SK-N-SH (cell line): ENCODE data around the gene EPHA5. TPM values are rescaled to one million over a fixed set of nuclear protein-coding genes. Genes with fewer than 3 reads are reported as not detected.
A peak's percentile ranks its signal among the peaks of the same experiment; 100 is the strongest.

Source experiments
- CTCF ChIA-PET: fragments of 300-600, 350-600 bp; formaldehyde crosslinking; extraction: SDS; loops from one replicate; lab custom pipeline; 2021; lab: Yijun Ruan, JAX
- POLR2A ChIA-PET: fragments of 350-600 bp; sonication (Branson Sonifier 250); formaldehyde crosslinking; extraction: SDS; loops from one replicate; lab custom pipeline; 2020; ENCODE audit warnings: antibody characterized with exemption, inconsistent platforms; lab: Yijun Ruan, JAX
- DNase-seq: peaks from one replicate; pipeline ENCODE4 v3.0.0; 2012
- H2AFZ ChIP-seq: fragments of 200-600 bp; sonication (generic); 2 replicates; pipeline ENCODE4 v1.8.1; 2016; ENCODE audit warnings: antibody characterized with exemption, mild to moderate bottlenecking, low read depth
- H3F3A ChIP-seq: fragments of 200-600 bp; sonication (generic); replicated peaks from 2 replicates; pipeline ENCODE3; 2016; ENCODE audit warnings: antibody characterized with exemption, mild to moderate bottlenecking; ENCODE audit not compliant: insufficient read depth
- H3K27ac ChIP-seq, 2 experiments: fragments of 200-500 bp in 1 of 2; fragments of 200-600 bp in 1 of 2; sonication (Bioruptor generic) in 1 of 2; sonication (generic), shearing (Covaris generic) in 1 of 2; 2 replicates each; pipeline versions ENCODE4 v1.5.1 to v1.6.1; 2014 to 2016; ENCODE audit warnings: low read depth in 2 of 2, inconsistent platforms in 1 of 2, low read length in 1 of 2, mild to moderate bottlenecking in 1 of 2, mixed read lengths in 1 of 2
- H3K27me3 ChIP-seq: fragments of 200-600 bp; sonication (generic), shearing (Covaris generic); 2 replicates; pipeline ENCODE4 v1.6.1; 2016; ENCODE audit warnings: mixed run types; ENCODE audit not compliant: insufficient read depth
- H3K36me3 ChIP-seq, 2 experiments: fragments of 200-500 bp in 1 of 2; fragments of 200-600 bp in 1 of 2; sonication (Bioruptor generic) in 1 of 2; sonication (generic) in 1 of 2; replicated peaks in 1 of 2; 2 replicates each; pipeline versions ENCODE3 to v1.5.1; 2014 to 2016; ENCODE audit warnings: low read length in 1 of 2, mild to moderate bottlenecking in 1 of 2; ENCODE audit not compliant: insufficient read depth in 2 of 2, control insufficient read depth in 1 of 2
- H3K4me1 ChIP-seq, 2 experiments: fragments of 200-500 bp in 1 of 2; fragments of 200-600 bp in 1 of 2; sonication (Bioruptor generic) in 1 of 2; sonication (generic), shearing (Covaris generic) in 1 of 2; 2 replicates each; pipeline versions ENCODE4 v1.5.1 to v1.6.1; 2014 to 2016; ENCODE audit warnings: low read depth in 1 of 2, low read length in 1 of 2, mixed run types in 1 of 2; ENCODE audit not compliant: insufficient read depth in 2 of 2, control insufficient read depth in 1 of 2
- H3K4me2 ChIP-seq: fragments of 200-600 bp; sonication (generic), shearing (Covaris generic); 2 replicates; pipeline ENCODE4 v1.6.1; 2017; ENCODE audit warnings: mixed run types
- H3K4me3 ChIP-seq, 2 experiments: fragments of 200-500 bp in 1 of 2; fragments of 200-600 bp in 1 of 2; sonication (Bioruptor generic) in 1 of 2; sonication (generic), shearing (Covaris generic) in 1 of 2; 2 replicates each; pipeline versions ENCODE4 v1.5.1 to v1.8.1; 2014 to 2016; ENCODE audit warnings: low read depth in 2 of 2, inconsistent platforms in 1 of 2, low read length in 1 of 2, mild to moderate bottlenecking in 1 of 2, mixed read lengths in 1 of 2, moderate library complexity in 1 of 2
- H3K79me2 ChIP-seq: fragments of 200-600 bp; sonication (generic); 2 replicates; pipeline ENCODE4 v1.8.1; 2017; ENCODE audit warnings: mild to moderate bottlenecking; ENCODE audit not compliant: insufficient read depth
- H3K9ac ChIP-seq: fragments of 200-600 bp; sonication (generic); 2 replicates; pipeline ENCODE4 v1.6.1; 2017; ENCODE audit warnings: mixed run types
- H3K9me2 ChIP-seq: fragments of 200-600 bp; sonication (generic); 2 replicates; pipeline ENCODE4 v1.6.1; 2017; ENCODE audit warnings: mixed run types
- H3K9me3 ChIP-seq: fragments of 200-600 bp; sonication (generic); 2 replicates; pipeline ENCODE4 v1.6.1; 2017; ENCODE audit warnings: mixed run types, mild to moderate bottlenecking, moderate library complexity
- H4K20me1 ChIP-seq: fragments of 200-600 bp; sonication (generic); 2 replicates; pipeline ENCODE4 v1.6.1; 2017; ENCODE audit warnings: mild to moderate bottlenecking, mixed run types; ENCODE audit not compliant: insufficient read depth
- CHD2 ChIP-seq: fragments of 150-350 bp; IDR thresholded peaks from 2 replicates; pipeline ENCODE4 v1.6.1; 2018; ENCODE audit warnings: low read length; ENCODE audit not compliant: partially characterized antibody
- CTCF ChIP-seq: fragments of 200-600 bp; sonication (generic); IDR thresholded peaks from 2 replicates; pipeline ENCODE4 v1.6.1; 2017; ENCODE audit warnings: antibody characterized with exemption, mild to moderate bottlenecking, moderate library complexity
- EP300 ChIP-seq, 2 experiments: IDR thresholded peaks; 2 replicates each; pipeline versions ENCODE4 v1.4.0 to v1.6.1; 2012; ENCODE audit warnings: borderline replicate concordance in 1 of 2, low read depth in 1 of 2, low read length in 1 of 2
- FOXJ3 ChIP-seq: sonication (generic); formaldehyde crosslinking; IDR thresholded peaks from 2 replicates; pipeline ENCODE4 v1.5.1; 2020; ENCODE audit warnings: mild to moderate bottlenecking, missing genetic modification reagents
- FOXM1 ChIP-seq: IDR thresholded peaks from 2 replicates; pipeline ENCODE4 v1.4.0; 2012; ENCODE audit warnings: low read depth, mild to moderate bottlenecking
- GABPA ChIP-seq: IDR thresholded peaks from 2 replicates; pipeline ENCODE4 v1.4.0; 2012; ENCODE audit warnings: low read depth, mild to moderate bottlenecking
- IRF3 ChIP-seq: fragments of 150-350 bp; IDR thresholded peaks from 2 replicates; pipeline ENCODE4 v1.6.1; 2016; ENCODE audit warnings: mild to moderate bottlenecking, low read depth, low read length
- MAX ChIP-seq: IDR thresholded peaks from 2 replicates; pipeline ENCODE4 v1.4.0; 2012; ENCODE audit warnings: low read depth
- MEF2A ChIP-seq: IDR thresholded peaks from 2 replicates; pipeline ENCODE4 v1.4.0; 2012; ENCODE audit warnings: low read depth, borderline replicate concordance
- MXI1 ChIP-seq: IDR thresholded peaks from 2 replicates; pipeline ENCODE4 v1.6.1; 2012; ENCODE audit warnings: mild to moderate bottlenecking, low read depth, low read length, improper control_type of control experiment
- NFIC ChIP-seq: IDR thresholded peaks from 2 replicates; pipeline ENCODE4 v1.4.0; 2012; ENCODE audit warnings: borderline replicate concordance
- NRF1 ChIP-seq: IDR thresholded peaks from 2 replicates; pipeline ENCODE4 v1.6.1; 2012; ENCODE audit warnings: low read depth, mild to moderate bottlenecking, low read length
- RAD21 ChIP-seq: IDR thresholded peaks from 2 replicates; pipeline ENCODE4 v1.6.1; 2012; ENCODE audit warnings: mild to moderate bottlenecking, low read length
- RCOR1 ChIP-seq: fragments of 150-350 bp; IDR thresholded peaks from 2 replicates; pipeline ENCODE4 v1.6.1; 2017; ENCODE audit warnings: antibody characterized with exemption, low read length
- RFX5 ChIP-seq: IDR thresholded peaks from 2 replicates; pipeline ENCODE4 v1.6.1; 2012; ENCODE audit warnings: mild to moderate bottlenecking, improper control_type of control experiment, low read length
- SIN3A ChIP-seq: IDR thresholded peaks from 2 replicates; pipeline ENCODE4 v1.6.1; 2012; ENCODE audit warnings: low read depth, mild to moderate bottlenecking, low read length, moderate library complexity, borderline replicate concordance
- SMC3 ChIP-seq: IDR thresholded peaks from 2 replicates; pipeline ENCODE4 v1.6.1; 2012; ENCODE audit warnings: low read depth, low read length, improper control_type of control experiment
- TAF1 ChIP-seq: IDR thresholded peaks from 2 replicates; pipeline ENCODE4 v1.6.1; 2012; ENCODE audit warnings: low read depth, mild to moderate bottlenecking, low read length, moderate library complexity, borderline replicate concordance
- TCF12 ChIP-seq: IDR thresholded peaks from 2 replicates; pipeline ENCODE4 v1.4.0; 2012
- WGBS: methylation state at CpG from one replicate; pipeline ENCODE4 v1.1.6; 2017; ENCODE audit warnings: low lambda C conversion rate; 5-methylcytosine and 5-hydroxymethylcytosine counted together
- polyA plus RNA-seq, 3 experiments: library from polyadenylated mRNA; depleted of rRNA; stranded (reverse); fragments of >200 nt; gene quantifications; 2 replicates each; pipeline ENCODE4 v1.2.3, GENCODE V29; 2012
- TF ChIP-seq, protein P1 (sequence below): IDR thresholded peaks from 2 replicates; pipeline ENCODE4 v1.4.0; 2012; ENCODE audit warnings: low read depth, borderline replicate concordance

The EPHA5 gene
- polyA plus RNA-seq, 1 of the 3 experiments (the other 2 are of a cell fraction), result not detected

DNA sequence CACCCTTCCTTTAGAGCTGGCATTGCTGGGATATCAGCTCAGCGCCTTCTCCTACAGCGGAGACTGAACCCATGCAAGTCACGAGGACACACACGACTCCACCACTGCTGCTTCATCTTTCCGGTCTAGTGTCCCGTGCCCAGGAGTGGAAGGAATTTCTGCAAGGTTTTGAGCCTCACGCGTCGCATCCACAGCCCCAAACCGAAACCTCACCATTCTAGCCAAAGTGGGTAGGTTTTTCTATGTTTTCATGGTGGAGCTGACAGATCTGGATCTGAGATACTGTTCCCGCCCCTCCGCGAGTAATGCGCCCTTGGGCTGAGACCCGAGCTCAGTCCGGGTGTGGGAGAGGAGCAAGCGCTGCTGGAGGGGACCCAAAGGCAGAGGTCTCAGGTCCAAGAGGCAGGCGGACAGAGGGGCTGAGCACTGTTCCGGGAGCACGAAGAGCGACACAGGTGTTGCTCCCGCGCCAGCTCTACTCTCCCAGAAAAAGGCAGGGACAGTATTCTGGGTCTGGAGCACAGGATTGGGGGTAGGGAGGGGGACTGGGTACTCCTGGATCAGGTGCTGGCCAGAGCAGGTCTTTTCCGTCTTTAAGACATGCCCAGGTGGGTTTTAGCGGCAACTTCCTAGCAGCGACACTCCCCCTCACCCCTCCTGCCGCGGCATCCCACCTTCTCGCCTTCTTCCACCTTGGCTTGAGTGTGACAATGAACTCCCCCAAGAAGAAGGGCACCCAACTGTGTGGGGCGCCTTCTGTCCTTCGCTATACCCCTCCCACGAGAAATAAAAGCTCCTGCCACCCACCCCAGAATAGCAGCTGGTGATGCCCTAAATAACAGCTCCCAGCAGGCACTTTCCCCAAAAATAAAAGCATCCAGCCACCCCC is 1.8 kb downstream of the EPHA5 start:
- Histone ChIP-seq H3K79me2 (no peaks in the 10 kb centered on the region), H3K9me3 (no peaks in the 10 kb centered on the region), H3K27ac (no peak overlapping the region), H3K4me1 (peaks cover 0 to 6% of the 10 kb centered on the region in 2 experiments; a peak in 1 of 4 replicates), H3K4me2 (peak overlapping the region; percentile 51), H3K9me2 (no peaks in the 10 kb centered on the region), H4K20me1 (no peaks in the 10 kb centered on the region), H2AFZ (peak overlapping the region; percentile 40; the same call in 1 of the 2 replicates), H3K9ac (no peak overlapping the region)
- peak; percentile 8 for DNase-seq
- CTCF ChIA-PET, result interaction anchor here (0.7 kb wide), 1 partner anchor 63 kb away, joined by 3 read pairs; no protein-coding TSS in a partner anchor
- 6% methylated on average over 22 of the region's 32 CpGs for WGBS
- TF ChIP-seq TCF12, result no peak
- TF ChIP-seq RFX5, result no peak
- TF ChIP-seq NRF1, result no peak
- TF ChIP-seq CTCF, result no peak
- TF ChIP-seq RCOR1, result no peak
- no peak for TF ChIP-seq CHD2
- TF ChIP-seq EP300 (IDR thresholded peaks at IDR 0.05; ENCODE audit: borderline replicate concordance in 1 of 2, low read depth in 1 of 2, low read length in 1 of 2), result no peak
- no peak for TF ChIP-seq FOXM1
- TF ChIP-seq MAX, result no peak
- TF ChIP-seq FOXJ3 (CRISPR knock-in tag), result no peak
- TF ChIP-seq MEF2A, result no peak
- no peak for TF ChIP-seq IRF3
- no peak for TF ChIP-seq TAF1
- no peak for TF ChIP-seq NFIC
- TF ChIP-seq, protein P1, sequence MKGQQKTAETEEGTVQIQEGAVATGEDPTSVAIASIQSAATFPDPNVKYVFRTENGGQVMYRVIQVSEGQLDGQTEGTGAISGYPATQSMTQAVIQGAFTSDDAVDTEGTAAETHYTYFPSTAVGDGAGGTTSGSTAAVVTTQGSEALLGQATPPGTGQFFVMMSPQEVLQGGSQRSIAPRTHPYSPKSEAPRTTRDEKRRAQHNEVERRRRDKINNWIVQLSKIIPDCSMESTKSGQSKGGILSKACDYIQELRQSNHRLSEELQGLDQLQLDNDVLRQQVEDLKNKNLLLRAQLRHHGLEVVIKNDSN, result no peak
- no peak for TF ChIP-seq RAD21
- TF ChIP-seq SIN3A, result no peak
- no peak for TF ChIP-seq SMC3
- TF ChIP-seq GABPA, result no peak
- TF ChIP-seq MXI1, result no peak
- TF ChIP-seq, all 33 proteins: peak for 0
- POLR2A ChIA-PET, result no interaction called here
- Histone ChIP-seq H3K36me3 (no peaks in the 10 kb centered on the region), H3K27me3 (peaks cover 54% of the 10 kb centered on the region), H3F3A (no peaks in the 10 kb centered on the region), H3K4me3 (no peak overlapping the region)
